H9 (cell line): Measurements from ENCODE around the gene PLEKHM3. TPM values are rescaled to one million over a fixed set of nuclear protein-coding genes. Genes with fewer than 3 reads are reported as not detected.
A peak's percentile ranks its signal among the peaks of the same experiment; 100 is the strongest.

ENCODE experiments used
- DNase-seq: peaks from one replicate; pipeline ENCODE4 v3.0.0-alpha.2; 2017
- H2AFZ ChIP-seq: one replicate; pipeline ENCODE4 v1.6.1; 2013; ENCODE audit warnings: mild to moderate bottlenecking, low read length, control low read depth, moderate library complexity
- H2AK5ac ChIP-seq: 2 replicates; pipeline ENCODE4 v1.6.1; 2013; ENCODE audit warnings: low read length, control low read depth, mixed read lengths; ENCODE audit not compliant: insufficient read length
- H2BK120ac ChIP-seq: one replicate; pipeline ENCODE4 v1.6.1; 2013; ENCODE audit warnings: low read depth, mild to moderate bottlenecking, low read length, control low read depth, inconsistent platforms; ENCODE audit not compliant: poor library complexity, severe bottlenecking
- H2BK12ac ChIP-seq: 2 replicates; pipeline ENCODE4 v1.6.1; 2013; ENCODE audit warnings: low read length, control low read depth, mixed read lengths, low read depth; ENCODE audit not compliant: insufficient read length
- H2BK15ac ChIP-seq: 2 replicates; pipeline ENCODE4 v1.6.1; 2013; ENCODE audit warnings: low read depth, low read length, control low read depth
- H2BK20ac ChIP-seq: one replicate; pipeline ENCODE4 v1.6.1; 2013; ENCODE audit warnings: low read depth, mild to moderate bottlenecking, low read length, control low read depth, inconsistent platforms; ENCODE audit not compliant: poor library complexity, severe bottlenecking
- H2BK5ac ChIP-seq: 2 replicates; pipeline ENCODE4 v1.6.1; 2013; ENCODE audit warnings: low read length, control low read depth, mixed read lengths; ENCODE audit not compliant: insufficient read length
- H3K14ac ChIP-seq: 2 replicates; pipeline ENCODE4 v1.6.1; 2013; ENCODE audit warnings: low read length, control low read depth; ENCODE audit not compliant: insufficient read depth
- H3K18ac ChIP-seq: 2 replicates; pipeline ENCODE4 v1.6.1; 2013; ENCODE audit warnings: low read depth, mild to moderate bottlenecking, mixed read lengths, low read length, control low read depth; ENCODE audit not compliant: insufficient read length
- H3K23ac ChIP-seq: 2 replicates; pipeline ENCODE4 v1.6.1; 2013; ENCODE audit warnings: low read length, control low read depth, mixed read lengths, low read depth; ENCODE audit not compliant: insufficient read length
- H3K23me2 ChIP-seq: 2 replicates; pipeline ENCODE4 v1.6.1; 2013; ENCODE audit warnings: low read depth, mild to moderate bottlenecking, mixed read lengths, low read length, control low read depth; ENCODE audit not compliant: insufficient read length, poor library complexity, severe bottlenecking
- H3K27ac ChIP-seq: 2 replicates; pipeline ENCODE4 v1.5.1; 2013; ENCODE audit warnings: low read length, control low read depth, mixed read lengths, low read depth; ENCODE audit not compliant: insufficient read length
- H3K27me3 ChIP-seq: 2 replicates; pipeline ENCODE4 v1.6.1; 2013; ENCODE audit warnings: low read length, control low read depth, inconsistent platforms; ENCODE audit not compliant: insufficient read depth
- H3K4ac ChIP-seq: 2 replicates; pipeline ENCODE4 v1.6.1; 2013; ENCODE audit warnings: low read depth, mild to moderate bottlenecking, control low read depth, inconsistent platforms, low read length, moderate library complexity
- H3K4me1 ChIP-seq: 2 replicates; pipeline ENCODE4 v1.6.1; 2013; ENCODE audit warnings: low read length, control low read depth, inconsistent platforms; ENCODE audit not compliant: insufficient read depth
- H3K4me2 ChIP-seq: 2 replicates; pipeline ENCODE4 v1.6.1; 2013; ENCODE audit warnings: low read length, control low read depth, mixed read lengths; ENCODE audit not compliant: insufficient read length, insufficient read depth
- H3K56ac ChIP-seq: 2 replicates; pipeline ENCODE4 v1.6.1; 2013; ENCODE audit warnings: low read depth, mild to moderate bottlenecking, mixed read lengths, low read length, control low read depth; ENCODE audit not compliant: insufficient read length
- H3K79me1 ChIP-seq: 2 replicates; pipeline ENCODE4 v1.6.1; 2013; ENCODE audit warnings: low read depth, mild to moderate bottlenecking, moderate library complexity, low read length, control low read depth, inconsistent platforms; ENCODE audit not compliant: insufficient read depth, poor library complexity, severe bottlenecking
- H3K79me2 ChIP-seq: 2 replicates; pipeline ENCODE4 v1.6.1; 2013; ENCODE audit warnings: low read length, control low read depth, inconsistent platforms; ENCODE audit not compliant: insufficient read depth
- H3K9ac ChIP-seq: 2 replicates; pipeline ENCODE4 v1.6.1; 2013; ENCODE audit warnings: low read length, control low read depth, mixed read lengths; ENCODE audit not compliant: insufficient read length; ENCODE audit errors: extremely low read depth
- H3K9me3 ChIP-seq: one replicate; pipeline ENCODE4 v1.6.1; 2013; ENCODE audit warnings: low read depth, low read length, inconsistent platforms; ENCODE audit not compliant: control insufficient read depth
- H3T11ph ChIP-seq: one replicate; pipeline ENCODE4 v1.6.1; 2013; ENCODE audit warnings: mild to moderate bottlenecking, low read length, control low read depth, inconsistent platforms
- H4K20me1 ChIP-seq: one replicate; pipeline ENCODE4 v1.6.1; 2013; ENCODE audit not compliant: control insufficient read depth, insufficient read length, insufficient read depth
- H4K5ac ChIP-seq: 2 replicates; pipeline ENCODE4 v1.6.1; 2013; ENCODE audit warnings: low read depth, mild to moderate bottlenecking, mixed read lengths, low read length, control low read depth; ENCODE audit not compliant: insufficient read length
- H4K8ac ChIP-seq: replicated peaks from 2 replicates; pipeline ENCODE4 v1.6.1; 2013; ENCODE audit warnings: low read length, control low read depth, mixed read lengths, low read depth; ENCODE audit not compliant: insufficient read length
- H4K91ac ChIP-seq: 2 replicates; pipeline ENCODE4 v1.6.1; 2013; ENCODE audit warnings: low read depth, mild to moderate bottlenecking, moderate library complexity, mixed read lengths, low read length, control low read depth; ENCODE audit not compliant: insufficient read length
- H3K27ac Mint-ChIP-seq, 3 experiments: 2 replicates in 2 of 3; 3 replicates in 1 of 3; pipeline ENCODE4 v1.8.0; 2020 to 2021; ENCODE audit warnings: mixed read lengths in 3 of 3, mild to moderate bottlenecking in 1 of 3, moderate library complexity in 1 of 3
- H3K27me3 Mint-ChIP-seq: 2 replicates; pipeline ENCODE4 v1.8.0; 2021; ENCODE audit warnings: low read depth, mild to moderate bottlenecking, moderate library complexity, mixed read lengths
- H3K36me3 Mint-ChIP-seq, 3 experiments: 2 replicates in 2 of 3; 3 replicates in 1 of 3; pipeline ENCODE4 v1.8.0; 2020 to 2021; ENCODE audit warnings: low read depth in 3 of 3, mixed read lengths in 3 of 3; ENCODE audit not compliant: insufficient read depth in 1 of 3
- H3K4me1 Mint-ChIP-seq, 2 experiments: 2 replicates each; pipeline ENCODE4 v1.8.0; 2020; ENCODE audit warnings: mixed read lengths in 2 of 2
- H3K4me3 Mint-ChIP-seq, 2 experiments: 2 replicates in 1 of 2; 3 replicates in 1 of 2; pipeline ENCODE4 v1.8.0; 2020 to 2021; ENCODE audit warnings: mild to moderate bottlenecking in 2 of 2, mixed read lengths in 2 of 2, moderate library complexity in 1 of 2
- H3K9me3 Mint-ChIP-seq, 2 experiments: 2 replicates in 1 of 2; 3 replicates in 1 of 2; pipeline ENCODE4 v1.8.0; 2020; ENCODE audit warnings: mild to moderate bottlenecking in 2 of 2, mixed read lengths in 2 of 2, moderate library complexity in 1 of 2
- CTCF ChIP-seq: fragments of 200-600 bp; sonication (generic); conservative IDR thresholded peaks from 3 replicates; pipeline ENCODE4 v1.8.0; 2021; ENCODE audit warnings: antibody characterized with exemption, mild to moderate bottlenecking
- WGBS: extraction: QIAGEN DNeasy Blood & Tissue Kit; methylation state at CpG from one replicate; pipeline ENCODE4 v1.1.7; 2013; ENCODE audit warnings: missing lambda C conversion rate, low lambda C conversion rate, mixed read lengths; ENCODE audit not compliant: insufficient read length; ENCODE audit errors: extremely low coverage; 5-methylcytosine and 5-hydroxymethylcytosine counted together
- total RNA-seq: library from RNA; stranded (reverse); gene quantifications from 2 replicates; pipeline ENCODE4 v1.2.1, GENCODE V29; 2021

Gene PLEKHM3
- total RNA-seq, 1 experiment from 2014 or later: 7.5 TPM

- Histone ChIP-seq H2AK5ac (no peak overlapping the region), H3K4me2 (no peak overlapping the region), H2BK120ac (no peak overlapping the region), H3K27ac (no peak overlapping the region), H2BK12ac (no peak overlapping the region), H3K4ac (no peak overlapping the region), H3K9ac (no peak overlapping the region), H3K79me1 (no peaks in the 10 kb centered on the region), H4K20me1 (no peaks in the 10 kb centered on the region), H3K4me1 (peaks cover 28% of the 10 kb centered on the region), H3K9me3 (no peaks in the 10 kb centered on the region), H3K14ac (no peak overlapping the region), H3K79me2 (no peaks in the 10 kb centered on the region), H3K23me2 (no peaks in the 10 kb centered on the region), H2BK15ac (no peak overlapping the region), H2AFZ (no peak overlapping the region), H3K27me3 (no peaks in the 10 kb centered on the region), H3K23ac (no peak overlapping the region), H3K56ac (no peak overlapping the region), H3T11ph (no peak overlapping the region), H4K5ac (no peak overlapping the region), H2BK20ac (no peak overlapping the region), H3K18ac (no peak overlapping the region), H4K91ac (no peak overlapping the region), H2BK5ac (no peak overlapping the region), H4K8ac (no peak overlapping the region)
- Mint-ChIP-seq H3K4me3 (no peak overlapping the region), H3K36me3 (peaks cover 0 to 4% (median 0%) of the 10 kb centered on the region in 3 experiments; a peak in 1 of 7 replicates), H3K9me3 (no peaks in the 10 kb centered on the region; a peak in 1 of 5 replicates), H3K27ac (peak overlapping the region in 2 of 3 experiments; percentile 20 to 96; a peak in 5 of 7 replicates), H3K27me3 (no peaks in the 10 kb centered on the region), H3K4me1 (peaks cover 65 to 69% of the 10 kb centered on the region in 2 experiments)
- no CpG with 5 or more reads among the region's 7 CpGs for WGBS
- TF ChIP-seq CTCF: no peak
- no peak for DNase-seq
Measured at GRCh38 chr2:207892716-207893402, 132.5 kb downstream of the PLEKHM3 start.
